Measurements from ENCODE around the gene DCTD.

The DCTD gene

GRCh38 chr4:182855877-182856276, 61.3 kb downstream of the DCTD start:
- intact Hi-C loops (cut with DNase I) = no loop called here
- no peak for DNase-seq

GRCh38 chr4:182855312-182855711, 61.9 kb downstream of the DCTD start:
- intact Hi-C loops (cut with DNase I) = no loop called here
- no peak for DNase-seq

GRCh38 chr4:182854466-182854865, 62.7 kb downstream of the DCTD start:
- intact Hi-C loops (cut with DNase I) = no loop called here
- DNase-seq = no peak

- no peak for DNase-seq
- intact Hi-C loops (cut with DNase I) = no loop called here
These were observed 63.4 kb downstream of the DCTD start for GRCh38 chr4:182853731-182854330.

- intact Hi-C loops (cut with DNase I) = no loop called here
- no peak for DNase-seq
These were observed 68.5 kb downstream of the DCTD start for GRCh38 chr4:182848685-182849084.

GRCh38 chr4:182847576-182848450, 69.4 kb downstream of the DCTD start:
- intact Hi-C loops (cut with DNase I) = no loop called here

GRCh38 chr4:182846036-182846435, 71.2 kb downstream of the DCTD start:
- DNase-seq = no peak
- intact Hi-C loops (cut with DNase I) = no loop called here

More at GRCh38 chr4:182847576-182848450, 69.4 kb downstream of the DCTD start:
- DNase-seq = no peak

- DNase-seq = no peak
- intact Hi-C loops (cut with DNase I) = no loop called here
These were observed 71.6 kb downstream of the DCTD start for GRCh38 chr4:182845618-182846017.

- no peak for DNase-seq
- intact Hi-C loops (cut with DNase I) = no loop called here
These were observed 73.3 kb downstream of the DCTD start for GRCh38 chr4:182843808-182844325.

- intact Hi-C loops (cut with DNase I) = no loop called here
- DNase-seq = no peak
These were observed 74.3 kb downstream of the DCTD start for GRCh38 chr4:182842759-182843390.

- no peak for DNase-seq
- intact Hi-C loops (cut with DNase I) = no loop called here
These were observed 75.0 kb downstream of the DCTD start for GRCh38 chr4:182842104-182842600.

GRCh38 chr4:182840108-182840507, 77.1 kb downstream of the DCTD start:
- intact Hi-C loops (cut with DNase I) = no loop called here
- no peak for DNase-seq
